ENCODE measurements around the gene FAM163B.
A peak's percentile ranks its signal among the peaks of the same experiment; 100 is the strongest.

FAM163B gene

GRCh38 chr9:133529457-133529856 is 79.7 kb downstream of the FAM163B start:
- Histone ChIP-seq H3K9me3 (ENCODE audit: control insufficient read depth, insufficient read depth, low read depth, low read length) (no peaks in the 10 kb centered on the region), H3K4me3 (ENCODE audit: low read depth, low read length) (no peak overlapping the region), H3K4me1 (ENCODE audit: control insufficient read depth, insufficient read depth, low read length) (no peaks in the 10 kb centered on the region), H3K27ac (ENCODE audit: extremely low read depth, low read depth, low read length) (no peak overlapping the region), H3K36me3 (ENCODE audit: control insufficient read depth in 2 of 2, insufficient read depth in 1 of 2, low read length in 2 of 2) (no peaks in the 10 kb centered on the region)
- CTCF ChIA-PET: interaction anchor here (0.7 to 1.1 kb wide), 6 partner anchors 120 to 464 kb away, joined by 4 to 5 read pairs (median 4); no protein-coding TSS in a partner anchor
- POLR2A ChIA-PET: interaction anchor here (0.6 to 1.0 kb wide), 2 partner anchors 50 to 71 kb away, joined by 3 read pairs; partner anchors contain the start of gene SLC2A6
- TF ChIP-seq ZNF366 (tag by site-specific recombination; conservative IDR thresholded peaks at IDR 0.05): no peak
- TF ChIP-seq ZNF391 (tag by site-specific recombination; IDR thresholded peaks at IDR 0.05; ENCODE audit: borderline replicate concordance, low read depth): no peak
- TF ChIP-seq ZNF501 (tag by site-specific recombination; IDR thresholded peaks at IDR 0.05): no peak
- TF ChIP-seq ZNF791 (tag by site-specific recombination; IDR thresholded peaks at IDR 0.05): no peak
- TF ChIP-seq ZNF701 (tag by site-specific recombination; IDR thresholded peaks at IDR 0.05): no peak
- no peak for TF ChIP-seq ZNF280D (tag by site-specific recombination; IDR thresholded peaks at IDR 0.05)
- no peak for TF ChIP-seq KLF16 (tag by site-specific recombination; IDR thresholded peaks at IDR 0.05)
- TF ChIP-seq ZNF239 (tag by site-specific recombination; IDR thresholded peaks at IDR 0.05): no peak
- TF ChIP-seq ZNF221 (tag by site-specific recombination; IDR thresholded peaks at IDR 0.05; ENCODE audit: borderline replicate concordance): no peak
- TF ChIP-seq BCL11B (tag by site-specific recombination; IDR thresholded peaks at IDR 0.05; ENCODE audit: low read depth): no peak
- TF ChIP-seq, protein P1, sequence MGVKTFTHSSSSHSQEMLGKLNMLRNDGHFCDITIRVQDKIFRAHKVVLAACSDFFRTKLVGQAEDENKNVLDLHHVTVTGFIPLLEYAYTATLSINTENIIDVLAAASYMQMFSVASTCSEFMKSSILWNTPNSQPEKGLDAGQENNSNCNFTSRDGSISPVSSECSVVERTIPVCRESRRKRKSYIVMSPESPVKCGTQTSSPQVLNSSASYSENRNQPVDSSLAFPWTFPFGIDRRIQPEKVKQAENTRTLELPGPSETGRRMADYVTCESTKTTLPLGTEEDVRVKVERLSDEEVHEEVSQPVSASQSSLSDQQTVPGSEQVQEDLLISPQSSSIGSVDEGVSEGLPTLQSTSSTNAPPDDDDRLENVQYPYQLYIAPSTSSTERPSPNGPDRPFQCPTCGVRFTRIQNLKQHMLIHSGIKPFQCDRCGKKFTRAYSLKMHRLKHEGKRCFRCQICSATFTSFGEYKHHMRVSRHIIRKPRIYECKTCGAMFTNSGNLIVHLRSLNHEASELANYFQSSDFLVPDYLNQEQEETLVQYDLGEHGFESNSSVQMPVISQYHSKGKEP (tag by site-specific recombination; IDR thresholded peaks at IDR 0.05): no peak
- no peak for TF ChIP-seq ZNF404 (tag by site-specific recombination; IDR thresholded peaks at IDR 0.05)
- no peak for TF ChIP-seq ZNF292 (tag by site-specific recombination; IDR thresholded peaks at IDR 0.05; ENCODE audit: borderline replicate concordance, low read depth)
- no peak for TF ChIP-seq ZFP3 (tag by site-specific recombination; IDR thresholded peaks at IDR 0.05; ENCODE audit: low read depth)
- no peak for TF ChIP-seq ZNF629 (tag by site-specific recombination; IDR thresholded peaks at IDR 0.05)

DNA sequence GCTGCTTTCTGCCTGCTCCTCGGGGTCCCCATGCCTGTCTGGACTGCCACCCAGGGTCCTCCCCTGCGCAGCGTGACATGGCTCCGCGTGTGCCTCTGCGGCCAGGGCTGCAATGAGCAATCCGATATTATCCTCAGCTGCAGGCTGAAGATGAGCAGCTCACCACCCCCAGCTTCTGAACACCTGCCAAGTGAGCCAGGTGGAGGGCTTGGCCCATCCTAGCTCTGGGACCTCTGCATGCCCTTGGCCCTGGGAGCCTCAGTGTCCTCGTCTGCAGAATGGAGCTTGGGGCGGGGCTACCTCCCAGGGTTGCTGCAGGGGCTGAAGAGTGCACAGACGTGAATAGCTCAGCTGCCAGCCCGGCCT is 80.3 kb downstream of the FAM163B start:
- Histone ChIP-seq H3K4me1 (ENCODE audit: control insufficient read depth, insufficient read depth, low read length) (no peaks in the 10 kb centered on the region), H3K9me3 (ENCODE audit: control insufficient read depth, insufficient read depth, low read depth, low read length) (no peaks in the 10 kb centered on the region), H3K36me3 (ENCODE audit: control insufficient read depth in 2 of 2, insufficient read depth in 1 of 2, low read length in 2 of 2) (no peaks in the 10 kb centered on the region), H3K4me3 (ENCODE audit: low read depth, low read length) (no peak overlapping the region), H3K27ac (ENCODE audit: extremely low read depth, low read depth, low read length) (no peak overlapping the region)
- POLR2A ChIA-PET: interaction anchor here (0.6 kb wide), 1 partner anchor 72 kb away, joined by 3 read pairs; no protein-coding TSS in a partner anchor
- TF ChIP-seq TSHZ1 (tag by site-specific recombination; IDR thresholded peaks at IDR 0.05; ENCODE audit: borderline replicate concordance) (no peak), GLIS1 (tag by site-specific recombination; IDR thresholded peaks at IDR 0.05) (0 out of 2 replicates have a peak, but pooled peaks have one; percentile 7)
- CTCF ChIA-PET: interaction anchor here (0.7 to 1.1 kb wide), 6 partner anchors 192 to 630 kb away, joined by 3 to 5 read pairs (median 4); no protein-coding TSS in a partner anchor
